Fibroblast of the conjunctiva (primary cell): Measurements from ENCODE around the gene INCA1.
"Not testable (repeated sequence)": the region's sequence is repeated elsewhere in the genome, so short reads cannot be mapped to it uniquely, and the experiment has no call there.

Source experiments
- DNase-seq: peaks from one replicate; pipeline ENCODE4 v3.0.0-alpha.2; 2010; ENCODE audit warnings: low read depth

INCA1 gene, protein sequence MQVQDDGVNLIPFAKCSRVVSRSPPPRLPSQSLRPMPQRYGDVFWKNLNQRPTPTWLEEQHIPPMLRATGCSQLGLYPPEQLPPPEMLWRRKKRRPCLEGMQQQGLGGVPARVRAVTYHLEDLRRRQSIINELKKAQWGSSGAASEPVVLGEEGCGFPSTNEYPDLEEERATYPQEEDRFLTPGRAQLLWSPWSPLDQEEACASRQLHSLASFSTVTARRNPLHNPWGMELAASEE

DNA sequence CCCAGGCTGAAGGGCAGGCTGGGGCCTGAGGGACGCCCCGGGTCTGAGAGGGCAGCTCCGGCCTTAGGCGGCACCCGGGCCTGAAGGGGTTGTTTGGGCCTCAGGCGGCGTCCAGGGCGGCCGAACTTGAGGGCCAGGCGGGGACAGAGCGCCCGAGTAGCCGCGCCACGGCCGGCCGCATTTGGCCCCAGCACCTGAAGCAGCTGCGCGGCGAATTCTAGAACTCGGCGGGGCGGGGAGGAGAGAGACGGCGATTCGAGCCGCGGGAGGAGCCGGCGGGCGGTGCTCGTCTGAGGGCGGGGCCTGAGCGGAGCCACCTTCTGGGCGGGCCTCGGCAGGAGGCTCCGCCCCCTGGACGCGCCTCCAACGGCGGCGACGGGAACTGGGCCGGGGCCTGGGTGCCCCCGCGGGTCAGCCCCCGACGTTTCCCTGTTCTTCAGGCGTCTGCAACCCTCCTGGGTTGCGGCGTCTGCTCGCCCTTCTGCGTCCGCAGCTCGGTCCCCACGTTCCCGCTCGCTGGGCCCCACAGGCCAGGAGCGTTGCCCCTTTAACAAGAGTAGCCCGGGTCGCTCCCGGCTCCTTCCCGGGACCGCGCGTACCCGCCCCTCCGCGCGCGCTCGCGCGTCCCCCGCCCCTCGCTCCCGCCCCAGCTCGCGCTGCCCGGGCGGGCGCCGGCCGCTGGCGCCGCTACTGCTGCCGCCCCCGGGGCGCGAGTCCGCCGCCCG lies at the start of gene INCA1, which contains the start of gene KIF1C:
Gene INCA1, minus strand, starts transcription at position 221 of the 725 bp plus-strand sequence. CDS start 3,085 bp downstream, outside the sequence.
Gene KIF1C, plus strand, starts transcription at position 649 of the 725 bp plus-strand sequence. CDS start 2,297 bp downstream, outside the sequence.
- peak; percentile 68 for DNase-seq

DNA sequence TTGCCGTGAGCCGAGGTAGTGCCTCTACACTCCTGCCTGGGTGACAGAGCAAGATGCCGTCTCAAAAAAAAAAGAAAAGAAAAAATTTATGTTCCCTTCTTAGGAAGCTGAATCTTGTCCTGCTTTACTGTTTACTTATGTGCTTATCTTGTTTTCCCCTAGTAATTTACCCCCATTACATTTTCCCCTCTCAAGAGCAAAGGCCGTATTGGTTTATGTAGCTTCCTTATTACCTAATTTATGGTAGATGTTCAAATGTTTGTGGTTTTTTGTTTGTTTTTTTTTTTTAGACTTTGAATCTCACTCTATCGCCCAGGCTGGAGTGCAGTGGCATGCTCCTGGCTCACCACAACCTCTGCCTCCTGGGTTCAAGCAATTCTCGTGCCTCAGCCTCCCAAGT lies 48.2 kb upstream of the INCA1 start:
- no peak for DNase-seq

DNA sequence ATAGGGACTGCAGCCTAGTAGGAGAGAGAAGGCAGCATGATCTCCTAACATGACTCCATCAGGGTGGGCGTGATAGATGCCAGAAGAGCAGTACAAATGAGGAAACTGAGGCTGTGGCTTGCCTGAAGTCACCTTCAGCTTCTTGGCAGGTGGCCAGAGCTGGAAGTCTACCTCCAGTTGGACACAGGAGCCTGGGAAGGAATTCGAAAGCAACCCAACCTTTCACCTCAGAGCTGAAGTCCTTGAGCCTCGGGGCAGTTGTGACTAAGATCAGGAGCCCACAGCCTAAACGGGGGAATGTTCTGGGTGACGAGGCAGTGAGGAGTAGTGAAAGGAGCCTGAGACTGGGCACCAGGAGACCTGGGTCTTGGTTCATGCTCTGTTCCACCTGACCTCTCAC lies 47.3 kb upstream of the INCA1 start:
- no peak for DNase-seq

DNA sequence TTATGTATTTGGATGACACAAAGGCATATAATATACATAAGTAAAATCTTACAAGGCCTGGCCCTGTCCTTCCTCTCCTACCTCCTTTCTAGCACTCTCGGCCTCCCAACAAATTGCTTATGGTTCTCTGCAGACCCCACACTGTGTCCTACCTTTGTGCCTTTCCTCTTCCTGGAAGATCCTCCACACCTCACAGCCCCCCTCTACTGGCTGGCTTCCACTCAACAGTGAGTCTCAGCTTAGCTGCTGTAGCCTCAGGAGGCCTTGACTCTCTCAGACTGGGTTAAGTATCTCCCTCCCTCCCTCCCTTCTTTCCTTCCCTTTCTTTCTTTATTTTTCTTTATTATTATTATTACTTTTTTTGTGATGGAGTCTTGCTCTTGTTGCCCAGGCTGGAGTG lies 46.2 kb upstream of the INCA1 start:
- DNase-seq: no peak

DNA sequence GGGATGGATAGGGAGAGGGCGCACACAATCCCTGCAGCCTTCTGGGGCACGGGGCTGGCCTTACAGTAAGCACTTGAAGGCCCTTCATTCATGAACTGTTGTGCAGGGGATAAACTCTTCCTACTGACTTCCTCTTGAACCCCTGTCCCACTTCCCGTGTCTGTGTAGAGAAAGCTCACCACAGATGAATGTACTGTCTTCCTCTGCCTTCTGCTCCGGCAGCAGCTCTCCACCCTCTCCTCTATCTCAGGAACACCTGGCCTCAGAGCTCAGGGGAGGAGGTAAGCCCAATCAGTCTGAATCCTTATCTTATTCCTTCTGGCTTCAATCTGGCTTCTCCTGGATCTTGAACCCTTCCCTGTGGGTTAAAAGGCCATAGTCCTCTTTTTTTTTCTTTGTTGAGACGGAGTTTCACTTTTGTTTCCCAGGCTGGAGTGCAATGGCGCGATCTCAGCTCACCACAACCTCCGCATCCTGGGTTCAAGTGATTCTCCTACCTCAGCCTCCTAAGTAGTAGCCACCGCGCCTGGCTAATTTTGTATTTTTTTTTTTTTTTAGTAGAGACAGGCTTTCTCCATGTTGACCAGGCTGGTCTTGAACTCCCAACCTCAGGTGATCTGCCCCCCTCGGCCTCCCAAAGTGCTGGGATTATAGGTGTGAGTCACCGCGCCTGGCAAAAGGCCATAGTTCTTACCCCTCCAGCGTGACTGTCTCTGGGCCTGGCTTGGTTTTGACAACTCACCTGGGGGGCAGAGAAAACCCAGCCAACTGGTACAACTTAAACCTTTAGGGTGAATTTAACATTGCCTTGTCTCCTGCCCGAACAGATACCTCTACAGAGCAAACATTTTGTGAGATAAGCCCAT lies 45.1 kb upstream of the INCA1 start:
- no peak for DNase-seq

DNA sequence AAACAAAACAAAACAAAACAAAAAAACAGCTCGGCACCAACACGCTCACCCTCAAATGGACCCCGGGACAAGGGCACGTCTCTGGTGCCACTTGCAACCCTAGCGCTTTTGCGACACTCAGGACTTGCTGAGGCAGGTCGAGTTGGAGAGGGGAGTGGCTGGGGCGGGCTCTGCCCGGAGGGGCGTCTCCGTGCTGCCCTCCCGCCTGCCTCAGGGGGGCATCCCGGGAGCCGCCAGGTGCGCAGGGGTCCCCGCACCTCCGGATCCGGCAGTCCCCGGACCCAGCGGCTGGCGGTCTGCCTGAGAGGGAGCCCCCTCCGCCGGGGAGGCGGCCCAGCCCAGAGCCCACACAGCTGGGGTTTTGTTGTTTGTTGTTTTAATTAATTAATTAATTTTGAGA lies 38.0 kb upstream of the INCA1 start, which contains the start of gene SLC52A1:
Gene SLC52A1, minus strand, starts transcription at position 112 of the 400 bp plus-strand sequence. CDS start 820 bp downstream, outside the sequence.
- DNase-seq: no peak

DNA sequence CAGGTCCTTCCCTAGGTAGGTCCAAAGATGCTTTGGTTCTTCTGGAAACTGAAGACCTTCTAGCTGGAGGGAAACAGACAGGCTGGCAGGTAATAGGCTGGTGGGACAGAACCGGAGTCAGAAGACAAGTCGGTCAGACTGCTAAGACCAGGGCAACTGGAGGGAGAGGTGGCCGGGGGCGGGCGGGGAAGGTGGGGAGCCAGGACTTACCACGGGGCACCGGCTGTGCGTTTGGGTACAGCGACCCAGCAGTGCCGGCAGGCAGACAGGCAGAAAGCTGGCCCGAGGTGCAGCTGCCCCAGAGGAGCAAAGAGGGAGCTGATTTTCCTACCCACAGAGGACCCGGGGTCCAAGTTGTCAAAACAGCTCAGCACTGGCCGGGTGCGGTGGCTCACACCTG lies 37.3 kb upstream of the INCA1 start:
- DNase-seq: no peak

DNA sequence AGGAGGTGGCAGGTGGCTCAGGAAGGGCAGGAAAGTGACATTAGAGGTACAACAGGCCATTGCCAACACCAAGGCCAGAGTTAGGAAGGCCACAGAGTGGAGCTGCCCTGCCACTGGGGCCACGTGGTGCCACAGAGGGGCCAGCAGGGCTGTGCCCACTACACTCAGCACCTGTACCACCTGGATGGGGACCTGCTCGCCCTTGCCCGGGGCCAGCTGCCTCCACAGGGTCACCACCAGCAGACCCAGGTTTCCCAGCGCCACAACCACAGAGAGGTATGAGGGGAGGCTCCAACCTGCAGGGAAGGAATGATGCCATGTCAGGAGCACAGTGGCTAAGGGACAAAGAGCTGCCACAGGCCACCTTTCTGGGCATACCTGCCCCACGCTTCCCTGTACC lies 36.7 kb upstream of the INCA1 start:
- DNase-seq: no peak

DNA sequence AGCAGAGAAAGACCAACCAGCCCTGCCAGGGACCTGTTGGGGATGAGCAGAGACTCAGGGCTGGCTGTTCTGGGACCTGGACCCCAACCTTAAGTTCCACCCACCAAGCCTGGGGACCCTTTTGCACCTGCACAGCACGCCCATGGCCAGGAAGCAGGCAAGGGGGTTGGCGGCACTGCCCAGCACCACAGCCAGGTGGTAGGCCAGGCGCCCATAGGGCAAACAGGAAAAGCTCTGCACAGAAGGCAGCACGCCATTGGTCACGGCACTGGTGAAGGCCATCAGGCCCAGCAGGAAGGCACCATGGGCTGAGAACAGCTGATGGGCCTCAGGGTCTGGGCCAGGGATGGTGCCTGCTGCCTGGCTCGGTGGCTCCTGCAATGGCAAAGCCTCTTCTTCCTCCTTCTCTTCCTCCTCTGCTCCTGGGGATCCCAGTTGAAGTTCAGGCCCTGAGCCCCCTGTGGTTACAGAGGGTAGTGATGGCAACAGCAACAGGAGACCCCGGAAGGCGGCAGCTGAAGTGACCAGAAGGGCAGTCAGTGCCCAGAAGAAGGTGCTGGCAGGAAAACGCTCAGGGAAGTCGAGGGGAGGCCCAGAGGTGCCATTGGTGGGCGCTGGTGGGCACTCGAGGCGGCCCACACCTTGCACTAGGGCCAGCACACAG lies 36.2 kb upstream of the INCA1 start:
- DNase-seq: no peak

DNA sequence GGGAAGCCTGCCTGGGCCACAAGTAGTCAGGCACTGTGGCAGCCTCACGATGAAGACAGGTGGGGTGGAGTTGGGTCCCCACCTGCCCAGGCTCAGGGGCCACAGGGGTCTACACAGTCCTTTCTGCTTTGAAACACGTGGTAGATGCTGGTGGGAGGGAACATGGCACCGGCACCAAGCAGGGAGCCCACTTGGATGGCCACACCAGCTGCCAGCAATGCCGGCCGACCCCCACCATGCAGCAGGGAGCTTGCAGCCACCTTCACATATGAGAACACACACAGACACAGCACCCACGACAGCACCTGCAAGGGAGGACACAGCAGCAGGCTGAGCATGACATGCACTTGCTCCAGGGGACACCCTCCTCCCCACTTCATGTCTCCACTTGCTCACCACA lies 35.5 kb upstream of the INCA1 start:
- DNase-seq: no peak

DNA sequence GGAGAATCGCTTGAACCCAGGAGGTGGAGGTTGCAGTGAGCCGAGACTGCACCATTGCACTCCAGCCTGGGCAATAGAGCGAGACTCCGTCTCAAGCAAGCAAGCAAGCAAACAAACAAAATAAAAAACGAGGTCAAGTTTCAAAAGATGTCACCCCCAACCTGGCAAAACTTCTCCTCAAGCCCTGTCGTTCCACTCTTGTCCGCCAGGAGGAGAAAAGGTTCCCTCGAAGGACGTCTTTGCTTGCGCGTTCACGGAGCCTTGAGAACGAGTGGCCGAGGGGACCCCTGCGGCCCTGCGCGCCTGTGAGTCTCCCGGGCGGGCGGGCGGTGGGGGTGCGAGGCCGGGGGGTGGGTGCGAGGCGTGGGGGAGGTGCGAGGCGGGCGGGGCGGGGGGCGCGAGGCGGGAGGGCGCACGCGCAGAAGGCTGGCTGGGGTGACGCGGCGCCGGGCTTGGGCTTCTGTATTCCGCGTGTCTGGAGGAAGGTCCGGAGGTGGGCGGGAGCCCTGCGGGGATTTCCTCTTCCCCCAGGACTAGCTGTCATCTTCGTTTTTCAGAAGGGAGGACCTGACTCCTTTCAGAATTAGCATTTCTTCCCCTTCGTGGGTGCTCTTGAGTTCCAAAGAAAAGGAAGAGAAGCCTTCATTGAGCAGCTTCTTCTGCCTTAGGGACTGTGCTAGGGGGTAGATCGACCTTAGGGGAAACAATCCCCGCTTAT lies 34.2 kb upstream of the INCA1 start:
- DNase-seq: peak; percentile 47

DNA sequence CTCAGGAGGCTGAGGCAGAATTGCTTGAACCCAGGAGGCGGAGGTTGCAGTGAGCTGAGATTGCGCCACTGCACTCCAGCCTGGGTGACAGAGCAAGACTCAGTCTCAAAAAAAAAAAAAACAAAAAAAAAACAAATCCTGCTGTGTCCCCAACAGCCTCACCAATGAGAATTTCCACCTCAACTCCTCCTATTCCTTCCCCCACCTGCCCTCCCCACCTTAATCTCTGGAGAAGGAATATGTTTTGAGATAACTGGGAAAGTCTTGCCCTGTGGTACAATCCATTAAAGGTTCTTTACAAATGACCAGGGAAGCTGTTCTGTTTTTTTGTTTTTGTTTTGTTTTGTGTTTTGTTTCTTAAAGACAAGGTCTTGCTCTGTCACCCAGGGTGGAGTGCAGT lies 32.8 kb upstream of the INCA1 start:
- DNase-seq: not testable (repeated sequence)

DNA sequence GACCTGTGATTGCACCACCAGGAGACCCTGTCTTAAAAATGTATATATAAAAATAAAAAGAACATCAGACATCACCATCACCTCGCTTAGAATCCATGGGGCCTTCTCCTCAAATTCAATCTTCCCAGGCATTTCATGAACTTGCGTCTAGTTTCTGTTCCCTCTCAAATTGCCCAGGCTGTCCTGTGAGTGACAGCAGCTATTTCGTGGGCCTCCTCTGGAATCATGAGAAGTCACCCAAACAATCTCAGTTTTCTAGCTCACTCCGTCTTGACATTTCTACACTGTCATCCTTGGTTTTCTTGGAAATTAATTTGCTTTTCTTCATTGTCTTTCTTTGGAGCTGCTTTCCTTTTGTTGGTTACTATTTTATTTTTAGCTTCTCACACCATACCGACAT lies 30.6 kb upstream of the INCA1 start:
- DNase-seq: no peak

DNA sequence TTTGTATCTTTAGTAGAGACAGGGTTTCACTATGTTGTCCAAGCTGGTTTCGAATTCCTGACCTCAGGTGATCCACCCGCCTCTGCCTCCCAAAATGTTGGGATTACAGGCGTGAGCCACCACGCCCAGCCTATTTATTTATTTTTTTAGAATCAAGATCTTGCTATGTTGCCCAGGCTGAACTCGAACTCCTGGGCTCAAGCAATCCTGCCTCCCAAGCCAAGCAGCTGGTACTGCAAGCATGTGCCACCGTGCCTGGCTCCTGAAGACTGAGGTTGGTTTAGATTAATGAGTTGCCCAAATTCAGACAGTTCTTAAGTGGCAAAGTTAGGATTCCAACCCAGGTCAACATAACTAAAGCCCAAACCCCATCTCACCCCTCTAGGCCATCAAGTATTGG lies 30.0 kb upstream of the INCA1 start:
- no peak for DNase-seq

DNA sequence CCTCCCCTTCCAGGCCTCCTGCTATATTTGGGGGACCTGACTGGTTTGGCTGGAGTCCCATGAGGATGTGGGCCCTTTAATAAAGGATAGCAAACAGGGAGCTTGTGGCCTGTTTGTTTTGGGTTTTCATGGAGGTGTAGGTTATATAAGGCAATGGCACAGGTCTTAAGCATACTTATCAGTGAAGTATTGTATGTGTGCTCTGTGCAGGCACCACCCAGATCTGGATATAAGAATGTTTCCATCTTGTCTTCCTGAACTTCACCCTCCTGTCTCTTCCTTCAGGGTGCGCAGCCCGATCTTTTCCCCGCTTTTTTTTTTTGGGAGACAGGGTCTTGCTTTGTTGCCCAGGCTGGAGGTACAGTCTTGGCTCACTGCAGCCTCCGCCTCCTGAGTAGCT lies 27.3 kb upstream of the INCA1 start:
- no peak for DNase-seq

DNA sequence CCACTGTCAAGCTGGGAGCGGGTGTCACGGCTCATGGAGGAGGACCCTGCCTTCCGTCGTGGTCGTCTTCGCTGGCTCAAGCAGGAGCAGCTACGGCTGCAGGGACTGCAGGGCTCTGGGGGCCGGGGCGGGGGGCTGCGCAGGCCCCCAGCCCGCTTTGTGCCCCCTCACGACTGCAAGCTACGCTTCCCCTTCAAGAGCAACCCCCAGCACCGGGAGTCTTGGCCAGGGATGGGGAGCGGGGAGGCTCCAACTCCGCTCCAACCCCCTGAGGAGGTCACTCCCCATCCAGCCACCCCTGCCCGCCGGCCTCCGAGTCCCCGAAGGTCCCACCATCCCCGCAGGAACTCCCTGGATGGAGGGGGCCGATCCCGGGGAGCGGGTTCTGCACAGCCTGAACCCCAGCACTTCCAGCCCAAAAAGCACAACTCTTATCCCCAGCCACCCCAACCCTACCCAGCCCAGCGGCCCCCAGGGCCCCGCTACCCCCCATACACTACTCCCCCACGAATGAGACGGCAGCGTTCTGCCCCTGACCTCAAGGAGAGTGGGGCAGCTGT lies 26.3 kb upstream of the INCA1 start:
- DNase-seq: no peak

DNA sequence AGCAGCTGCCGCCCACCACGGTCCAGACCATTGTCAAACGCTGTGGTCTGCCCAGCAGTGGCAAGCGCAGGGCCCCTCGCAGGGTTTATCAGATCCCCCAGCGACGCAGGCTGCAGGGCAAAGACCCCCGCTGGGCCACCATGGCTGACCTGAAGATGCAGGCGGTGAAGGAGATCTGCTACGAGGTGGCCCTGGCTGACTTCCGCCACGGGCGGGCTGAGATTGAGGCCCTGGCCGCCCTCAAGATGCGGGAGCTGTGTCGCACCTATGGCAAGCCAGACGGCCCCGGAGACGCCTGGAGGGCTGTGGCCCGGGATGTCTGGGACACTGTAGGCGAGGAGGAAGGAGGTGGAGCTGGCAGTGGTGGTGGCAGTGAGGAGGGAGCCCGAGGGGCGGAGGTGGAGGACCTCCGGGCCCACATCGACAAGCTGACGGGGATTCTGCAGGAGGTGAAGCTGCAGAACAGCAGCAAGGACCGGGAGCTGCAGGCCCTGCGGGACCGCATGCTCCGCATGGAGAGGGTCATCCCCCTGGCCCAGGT lies 24.9 kb upstream of the INCA1 start:
- DNase-seq: no peak

DNA sequence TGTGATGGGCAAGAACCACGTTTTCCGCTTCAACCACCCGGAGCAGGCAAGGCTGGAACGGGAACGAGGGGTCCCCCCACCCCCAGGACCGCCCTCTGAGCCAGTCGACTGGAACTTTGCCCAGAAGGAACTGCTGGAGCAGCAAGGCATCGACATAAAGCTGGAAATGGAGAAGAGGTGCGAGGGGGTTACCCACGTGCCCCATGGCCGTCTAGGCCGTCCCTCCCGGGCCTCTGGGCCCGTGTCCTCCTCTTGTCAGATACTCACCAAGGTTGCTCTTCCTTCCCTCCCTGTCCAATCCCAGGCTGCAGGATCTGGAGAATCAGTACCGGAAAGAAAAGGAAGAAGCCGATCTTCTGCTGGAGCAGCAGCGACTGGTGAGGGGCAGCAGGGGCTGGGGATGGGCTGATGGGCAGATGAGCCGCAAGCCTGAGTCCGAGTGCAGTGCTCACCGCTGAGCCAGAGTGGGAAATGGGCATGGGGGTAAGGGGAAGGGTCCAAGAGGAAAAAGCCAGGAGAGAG lies 23.2 kb upstream of the INCA1 start:
- DNase-seq: no peak

DNA sequence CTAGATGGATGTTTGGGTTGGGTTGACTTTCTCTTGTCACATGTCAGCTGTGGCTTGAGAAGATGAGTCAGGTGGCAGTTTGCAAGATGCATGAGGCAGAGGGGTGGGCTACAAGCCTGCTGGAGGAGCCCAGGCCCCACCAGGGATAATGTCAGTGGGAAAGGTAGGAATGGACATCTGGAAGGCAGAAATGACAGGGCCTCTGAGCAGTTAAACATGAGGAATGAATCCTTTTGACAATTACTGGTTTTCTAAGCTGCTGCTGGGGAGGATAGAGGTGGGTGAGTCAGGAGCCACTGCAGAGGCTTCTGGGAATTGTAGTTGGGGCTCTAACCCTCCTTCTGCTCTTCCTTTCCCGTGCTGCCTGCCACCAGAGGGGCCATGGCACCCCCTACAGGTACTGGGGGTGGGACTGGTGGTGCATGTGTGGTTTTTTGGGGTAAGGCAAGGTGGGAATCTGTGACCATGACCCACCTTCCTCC lies 22.2 kb upstream of the INCA1 start:
- no peak for DNase-seq

DNA sequence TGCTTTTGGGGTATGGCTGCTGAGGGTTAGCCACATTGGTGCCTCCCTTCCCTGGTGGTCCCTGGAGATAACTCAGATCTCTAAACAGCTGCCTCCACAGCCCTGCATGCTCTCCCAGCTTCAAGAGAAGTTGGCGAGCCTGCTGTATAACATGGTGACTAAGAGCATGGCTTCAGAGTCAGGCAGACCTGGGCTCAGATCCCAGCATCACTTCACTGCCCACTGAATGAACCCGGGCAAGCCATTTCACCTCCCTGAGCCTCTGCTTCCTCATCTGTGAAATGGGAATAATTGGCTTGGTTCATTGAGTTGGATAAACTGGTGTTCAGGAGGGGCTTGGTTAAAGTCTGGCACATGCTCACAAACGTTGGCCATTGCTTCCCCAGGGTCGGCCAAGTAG lies 17.0 kb upstream of the INCA1 start:
- DNase-seq: no peak
